Esophagus muscularis mucosa (tissue), 4 donors: ENCODE results near the gene SLC40A1. TPM values are rescaled to one million over a fixed set of nuclear protein-coding genes. Genes with fewer than 3 reads are reported as not detected.

ENCODE experiments used
- DNase-seq: peaks from one replicate; pipeline ENCODE4 v3.0.0-alpha.2; 2017; ENCODE audit errors: extremely low spot score
- H3K27ac ChIP-seq, 4 donors: fragments of 200-600 bp; sonication (generic); replicated peaks in 1 of 4; 1 replicate in 3 of 4; 2 replicates in 1 of 4; pipeline ENCODE4 v1.5.1; 2016 to 2019; ENCODE audit warnings: mild to moderate bottlenecking in 1 of 4
- H3K27me3 ChIP-seq, 4 donors: fragments of 200-600 bp; sonication (generic); one replicate each; pipeline versions ENCODE4 v1.5.1 to v1.6.0; 2016 to 2019
- H3K36me3 ChIP-seq, 4 donors: fragments of 200-600 bp; sonication (generic); one replicate each; pipeline ENCODE4 v1.5.1; 2016 to 2019
- H3K4me1 ChIP-seq, 4 donors: fragments of 200-600 bp; sonication (generic); one replicate each; pipeline ENCODE4 v1.5.1; 2016 to 2019
- H3K4me3 ChIP-seq, 4 donors: fragments of 200-600 bp; sonication (generic); 1 replicate in 2 of 4; 2 replicates in 2 of 4; pipeline ENCODE4 v1.5.1; 2016 to 2019; ENCODE audit warnings: mild to moderate bottlenecking in 4 of 4, moderate library complexity in 1 of 4
- H3K9me3 ChIP-seq, 4 donors: fragments of 200-600 bp; sonication (generic); 1 replicate in 3 of 4; 2 replicates in 1 of 4; pipeline ENCODE4 v1.5.1; 2016 to 2019
- EP300 ChIP-seq: sonication (generic); formaldehyde crosslinking; IDR thresholded peaks from one replicate; pipeline ENCODE4 v1.6.1; 2017; ENCODE audit warnings: antibody characterized with exemption
- POLR2A ChIP-seq: fragments of 450-650 bp; IDR thresholded peaks from one replicate; pipeline ENCODE4 v1.6.1; 2017; ENCODE audit warnings: antibody characterized with exemption, moderate library complexity, mild to moderate bottlenecking, low read depth
- POLR2AphosphoS5 ChIP-seq, 2 donors: sonication (generic); formaldehyde crosslinking; IDR thresholded peaks; one replicate each; pipeline ENCODE4 v1.6.1; 2017; ENCODE audit warnings: antibody characterized with exemption in 2 of 2
- WGBS: methylation state at CpG from one replicate; pipeline ENCODE4 v1.1.5; 2018; 5-methylcytosine and 5-hydroxymethylcytosine counted together
- intact Hi-C: fragments of 100-400 bp; cut with DNase I; formaldehyde crosslinking; loops from one replicate; pipeline ENCODE4 v1.15.1; 2023
- total RNA-seq, 4 donors: library from RNA; depleted of rRNA; stranded (reverse); fragments of >200 nt; gene quantifications; one replicate each; pipeline versions ENCODE4 v1.1.0 to v1.2.1, GENCODE V29; 2016
- TF ChIP-seq, protein P1 (sequence below), 3 experiments: fragments of 200-600 bp in 2 of 3; fragments of 450-650 bp in 1 of 3; sonication (generic) in 2 of 3; IDR thresholded peaks; one replicate each; pipeline ENCODE4 v1.5.1; 2017 to 2019; ENCODE audit warnings: antibody characterized with exemption in 3 of 3, mild to moderate bottlenecking in 2 of 3, moderate library complexity in 1 of 3

SLC40A1 gene
- total RNA-seq, 4 donors from 2014 or later: 35.3 to 80.9 (median 40.8) TPM

DNA sequence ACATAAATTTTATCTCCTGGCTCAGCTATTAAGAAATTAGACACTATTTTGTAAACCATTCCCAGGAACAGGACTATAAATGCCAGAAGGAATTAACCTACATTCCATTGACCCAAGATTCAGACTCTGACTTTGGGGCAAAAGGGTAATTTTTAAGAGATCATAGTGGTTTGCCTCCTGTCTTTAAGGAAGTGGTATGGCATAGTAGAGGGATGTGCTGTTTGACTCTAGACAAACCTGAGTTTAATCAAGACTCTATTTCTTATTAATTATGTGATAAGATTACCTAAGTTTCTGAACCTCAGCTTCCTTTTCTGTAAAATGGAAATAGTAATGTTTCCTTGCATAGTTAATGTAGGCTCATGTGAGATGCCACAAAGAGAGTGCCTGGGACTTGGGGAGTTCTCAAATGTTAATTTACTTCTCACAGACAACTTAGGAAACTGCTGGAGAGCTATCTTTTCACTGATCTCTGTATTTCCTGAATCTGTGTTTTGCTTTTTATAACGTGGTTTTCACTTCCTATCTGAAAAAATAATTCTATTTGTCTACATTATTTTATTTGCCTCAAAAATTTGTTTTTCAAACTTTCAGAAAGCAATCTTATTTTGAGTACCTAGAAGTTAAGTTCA, 11.9 kb upstream of the SLC40A1 start:
- TF ChIP-seq, protein P1, sequence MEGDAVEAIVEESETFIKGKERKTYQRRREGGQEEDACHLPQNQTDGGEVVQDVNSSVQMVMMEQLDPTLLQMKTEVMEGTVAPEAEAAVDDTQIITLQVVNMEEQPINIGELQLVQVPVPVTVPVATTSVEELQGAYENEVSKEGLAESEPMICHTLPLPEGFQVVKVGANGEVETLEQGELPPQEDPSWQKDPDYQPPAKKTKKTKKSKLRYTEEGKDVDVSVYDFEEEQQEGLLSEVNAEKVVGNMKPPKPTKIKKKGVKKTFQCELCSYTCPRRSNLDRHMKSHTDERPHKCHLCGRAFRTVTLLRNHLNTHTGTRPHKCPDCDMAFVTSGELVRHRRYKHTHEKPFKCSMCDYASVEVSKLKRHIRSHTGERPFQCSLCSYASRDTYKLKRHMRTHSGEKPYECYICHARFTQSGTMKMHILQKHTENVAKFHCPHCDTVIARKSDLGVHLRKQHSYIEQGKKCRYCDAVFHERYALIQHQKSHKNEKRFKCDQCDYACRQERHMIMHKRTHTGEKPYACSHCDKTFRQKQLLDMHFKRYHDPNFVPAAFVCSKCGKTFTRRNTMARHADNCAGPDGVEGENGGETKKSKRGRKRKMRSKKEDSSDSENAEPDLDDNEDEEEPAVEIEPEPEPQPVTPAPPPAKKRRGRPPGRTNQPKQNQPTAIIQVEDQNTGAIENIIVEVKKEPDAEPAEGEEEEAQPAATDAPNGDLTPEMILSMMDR (IDR thresholded peaks at IDR 0.05): no peak
- TF ChIP-seq POLR2A (no peak), EP300 (no peak), POLR2AphosphoS5 (IDR thresholded peaks at IDR 0.05) (no peak)
- 10% methylated on average over 1 of the region's 1 CpG for WGBS
- Histone ChIP-seq H3K36me3 (no peaks in the 10 kb centered on the region), H3K9me3 (no peaks in the 10 kb centered on the region), H3K4me3 (no peak overlapping the region), H3K27ac (no peak overlapping the region), H3K27me3 (no peaks in the 10 kb centered on the region), H3K4me1 (no peaks in the 10 kb centered on the region)
- no peak for DNase-seq
- intact Hi-C loops: no loop called here

- Histone ChIP-seq H3K36me3 (no peaks in the 10 kb centered on the region), H3K27me3 (no peaks in the 10 kb centered on the region), H3K27ac (no peak overlapping the region), H3K4me3 (no peak overlapping the region), H3K9me3 (no peaks in the 10 kb centered on the region), H3K4me1 (no peaks in the 10 kb centered on the region)
- intact Hi-C loops: no loop called here
- no peak for DNase-seq
- TF ChIP-seq EP300 (no peak), POLR2A (no peak)
- TF ChIP-seq, protein P1 (IDR thresholded peaks at IDR 0.05): no peak
- 80% methylated on average over 4 of the region's 4 CpGs for WGBS
Observed at GRCh38 chr2:189587780-189588179, 7.2 kb upstream of the SLC40A1 start.

- H3K36me3 ChIP-seq: no peaks in the 10 kb centered on the region
- peaks cover 7 to 11% (median 9%) of the 10 kb centered on the region in 4 donors for H3K4me1 ChIP-seq
- intact Hi-C loops: no loop called here
- 78% methylated on average over 4 of the region's 4 CpGs for WGBS
- TF ChIP-seq POLR2A: no peak
- TF ChIP-seq, protein P1 (IDR thresholded peaks at IDR 0.05): no peak
- TF ChIP-seq EP300: no peak
- TF ChIP-seq POLR2AphosphoS5 (IDR thresholded peaks at IDR 0.05): no peak
- H3K4me3 ChIP-seq: no peak overlapping the region
- DNase-seq: no peak
- no peak overlapping the region for H3K27ac ChIP-seq
- no peaks in the 10 kb centered on the region for H3K9me3 ChIP-seq
- no peaks in the 10 kb centered on the region for H3K27me3 ChIP-seq
Observed at GRCh38 chr2:189585226-189585756, 4.7 kb upstream of the SLC40A1 start.

DNA sequence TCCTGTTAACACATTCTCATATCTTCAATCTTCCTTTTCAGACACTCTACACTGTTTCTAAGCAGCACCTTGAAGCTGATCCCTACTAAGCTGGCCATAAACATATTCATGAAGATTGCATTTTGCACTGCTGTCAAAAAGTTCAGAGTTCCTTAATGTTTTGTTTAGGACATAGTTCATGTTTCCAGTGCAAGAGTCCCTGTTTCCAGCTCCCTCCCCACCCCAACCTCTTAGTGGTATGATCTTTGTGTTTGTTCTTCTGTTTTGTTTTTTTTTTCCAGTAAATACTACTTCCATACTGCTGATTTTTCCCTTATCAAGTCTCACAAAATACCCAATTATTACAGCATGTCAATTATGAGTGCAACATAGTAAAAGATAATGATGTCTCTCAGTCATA, 4.1 kb upstream of the SLC40A1 start:
- Histone ChIP-seq H3K9me3 (no peaks in the 10 kb centered on the region), H3K4me3 (no peak overlapping the region), H3K27ac (no peak overlapping the region), H3K27me3 (no peaks in the 10 kb centered on the region), H3K4me1 (peaks cover 7 to 17% (median 14%) of the 10 kb centered on the region in 4 donors), H3K36me3 (no peaks in the 10 kb centered on the region)
- no peak for DNase-seq
- intact Hi-C loops: no loop called here
- TF ChIP-seq POLR2A (no peak), EP300 (no peak), POLR2AphosphoS5 (IDR thresholded peaks at IDR 0.05) (no peak)
- TF ChIP-seq, protein P1 (IDR thresholded peaks at IDR 0.05): no peak
